RWPE2 (cell line): ENCODE measurements around the gene FAM20C.

Source experiments
- ATAC-seq: fragments of 200-7000 bp; cut with Tn5 transposase; 3 replicates; pipeline ENCODE4 v1.9.1; 2021; ENCODE audit warnings: low read depth
- DNase-seq: peaks from one replicate; pipeline ENCODE4 v3.0.0-alpha.2; 2020; ENCODE audit warnings: low spot score
- H3K27ac ChIP-seq: fragments of 450-650 bp; 2 replicates; pipeline ENCODE4 v1.5.1; 2017; ENCODE audit warnings: mild to moderate bottlenecking; ENCODE audit not compliant: poor library complexity, severe bottlenecking
- H3K27me3 ChIP-seq: fragments of 250-450 bp; sonication (Bioruptor Pico); 2 replicates; pipeline ENCODE4 v1.5.1; 2021; ENCODE audit warnings: mild to moderate bottlenecking, moderate library complexity; ENCODE audit not compliant: insufficient read depth, poor library complexity, severe bottlenecking
- H3K36me3 ChIP-seq: fragments of 250-450 bp; sonication (Bioruptor Pico); 2 replicates; pipeline ENCODE4 v1.5.1; 2020; ENCODE audit warnings: low read depth, mild to moderate bottlenecking, moderate library complexity
- H3K4me1 ChIP-seq: fragments of 250-450 bp; sonication (Bioruptor Pico); 2 replicates; pipeline ENCODE4 v1.5.1; 2021; ENCODE audit warnings: mild to moderate bottlenecking, moderate library complexity; ENCODE audit not compliant: insufficient read depth, poor library complexity, severe bottlenecking
- H3K4me3 ChIP-seq: fragments of 250-450 bp; sonication (Bioruptor Pico); 2 replicates; pipeline ENCODE4 v1.5.1; 2021; ENCODE audit warnings: mild to moderate bottlenecking, moderate library complexity; ENCODE audit not compliant: severe bottlenecking
- H3K9me3 ChIP-seq: fragments of 250-450 bp; sonication (Bioruptor Pico); 2 replicates; pipeline ENCODE4 v1.5.1; 2021; ENCODE audit warnings: mild to moderate bottlenecking, moderate library complexity; ENCODE audit not compliant: severe bottlenecking
- CTCF ChIP-seq: fragments of 450-650 bp; IDR thresholded peaks from one replicate; pipeline ENCODE4 v1.5.1; 2017; ENCODE audit warnings: mild to moderate bottlenecking, moderate library complexity; ENCODE audit not compliant: poor library complexity, severe bottlenecking

The FAM20C gene

GRCh38 chr7:298743-299142 lies 106.4 kb downstream of the FAM20C start:
- Histone ChIP-seq H3K36me3 (no peaks in the 10 kb centered on the region), H3K27ac (no peak overlapping the region), H3K4me1 (no peaks in the 10 kb centered on the region), H3K4me3 (no peak overlapping the region), H3K9me3 (no peaks in the 10 kb centered on the region), H3K27me3 (peaks cover 12% of the 10 kb centered on the region)
- no peak for TF ChIP-seq CTCF
- no peak for DNase-seq
- no peak for ATAC-seq

GRCh38 chr7:299169-299568 lies 106.8 kb downstream of the FAM20C start:
- H3K27me3 ChIP-seq, result peaks cover 7% of the 10 kb centered on the region
- TF ChIP-seq CTCF, result no peak
- ATAC-seq, result no peak

GRCh38 chr7:299628-300027 lies 107.3 kb downstream of the FAM20C start:
- DNase-seq (no peak), ATAC-seq (no peak)
- Histone ChIP-seq H3K4me3 (no peak overlapping the region), H3K36me3 (no peaks in the 10 kb centered on the region), H3K9me3 (no peaks in the 10 kb centered on the region), H3K27ac (no peak overlapping the region), H3K4me1 (no peaks in the 10 kb centered on the region), H3K27me3 (peaks cover 3% of the 10 kb centered on the region)
- no peak for TF ChIP-seq CTCF

More at GRCh38 chr7:299169-299568, 106.8 kb downstream of the FAM20C start:
- no peaks in the 10 kb centered on the region for H3K36me3 ChIP-seq
- DNase-seq, result no peak
- H3K4me1 ChIP-seq, result no peaks in the 10 kb centered on the region
- no peak overlapping the region for H3K27ac ChIP-seq
- no peaks in the 10 kb centered on the region for H3K9me3 ChIP-seq
- H3K4me3 ChIP-seq, result no peak overlapping the region

- H3K4me3 ChIP-seq, result no peak overlapping the region
- H3K9me3 ChIP-seq, result no peaks in the 10 kb centered on the region
- TF ChIP-seq CTCF, result no peak
- no peaks in the 10 kb centered on the region for H3K27me3 ChIP-seq
- no peak for ATAC-seq
- DNase-seq, result no peak
- H3K36me3 ChIP-seq, result no peaks in the 10 kb centered on the region
- no peaks in the 10 kb centered on the region for H3K4me1 ChIP-seq
- no peak overlapping the region for H3K27ac ChIP-seq
These were observed 107.7 kb downstream of the FAM20C start for GRCh38 chr7:300048-300447.

- no peaks in the 10 kb centered on the region for H3K27me3 ChIP-seq
- ATAC-seq, result no peak
- H3K36me3 ChIP-seq, result no peaks in the 10 kb centered on the region
- H3K4me1 ChIP-seq, result no peaks in the 10 kb centered on the region
- H3K27ac ChIP-seq, result no peak overlapping the region
- no peak for DNase-seq
- no peaks in the 10 kb centered on the region for H3K9me3 ChIP-seq
- H3K4me3 ChIP-seq, result no peak overlapping the region
- TF ChIP-seq CTCF, result no peak
These were observed 108.3 kb downstream of the FAM20C start for GRCh38 chr7:300546-301290.
